Ovary (tissue), 3 donors: ENCODE measurements around the gene DHCR24.
"Not testable (repeated sequence)": the region's sequence is repeated elsewhere in the genome, so short reads cannot be mapped to it uniquely, and the experiment has no call there.

Source experiments
- POLR2A ChIP-seq: fragments of 450-650 bp; IDR thresholded peaks from one replicate; pipeline ENCODE4 v1.6.1; 2017; ENCODE audit warnings: antibody characterized with exemption, mild to moderate bottlenecking, moderate library complexity
- TF ChIP-seq, protein P1 (sequence below), 3 donors: fragments of 450-650 bp in 2 of 3; fragments of 200-600 bp in 1 of 3; IDR thresholded peaks; one replicate each; pipeline versions ENCODE4 v1.5.1 to v1.8.0; 2016 to 2022; ENCODE audit warnings: antibody characterized with exemption in 3 of 3, mild to moderate bottlenecking in 1 of 3
- donor health status: DM: no; HTN: no; CAD: no.

DNA sequence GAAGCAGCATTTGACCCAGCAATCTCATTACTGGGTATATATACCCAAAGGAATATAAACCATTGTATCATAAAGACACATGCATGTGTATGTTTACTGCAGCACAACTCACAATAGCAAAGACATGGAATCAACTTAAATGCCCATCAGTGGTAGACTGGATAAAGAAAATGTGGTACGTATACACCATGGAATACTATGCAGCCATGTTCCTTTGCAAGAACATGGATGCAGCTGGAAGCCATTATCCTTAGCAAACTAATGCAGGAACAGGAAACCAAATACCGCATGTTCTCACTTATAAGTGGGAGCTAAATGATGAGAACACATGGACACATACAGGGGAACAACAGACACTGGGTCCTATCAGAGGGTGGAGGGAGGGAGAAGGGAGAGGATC lies 5.4 kb downstream of the DHCR24 start:
- TF ChIP-seq, protein P1, sequence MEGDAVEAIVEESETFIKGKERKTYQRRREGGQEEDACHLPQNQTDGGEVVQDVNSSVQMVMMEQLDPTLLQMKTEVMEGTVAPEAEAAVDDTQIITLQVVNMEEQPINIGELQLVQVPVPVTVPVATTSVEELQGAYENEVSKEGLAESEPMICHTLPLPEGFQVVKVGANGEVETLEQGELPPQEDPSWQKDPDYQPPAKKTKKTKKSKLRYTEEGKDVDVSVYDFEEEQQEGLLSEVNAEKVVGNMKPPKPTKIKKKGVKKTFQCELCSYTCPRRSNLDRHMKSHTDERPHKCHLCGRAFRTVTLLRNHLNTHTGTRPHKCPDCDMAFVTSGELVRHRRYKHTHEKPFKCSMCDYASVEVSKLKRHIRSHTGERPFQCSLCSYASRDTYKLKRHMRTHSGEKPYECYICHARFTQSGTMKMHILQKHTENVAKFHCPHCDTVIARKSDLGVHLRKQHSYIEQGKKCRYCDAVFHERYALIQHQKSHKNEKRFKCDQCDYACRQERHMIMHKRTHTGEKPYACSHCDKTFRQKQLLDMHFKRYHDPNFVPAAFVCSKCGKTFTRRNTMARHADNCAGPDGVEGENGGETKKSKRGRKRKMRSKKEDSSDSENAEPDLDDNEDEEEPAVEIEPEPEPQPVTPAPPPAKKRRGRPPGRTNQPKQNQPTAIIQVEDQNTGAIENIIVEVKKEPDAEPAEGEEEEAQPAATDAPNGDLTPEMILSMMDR (IDR thresholded peaks at IDR 0.05), result not testable (repeated sequence)
- TF ChIP-seq POLR2A, result not testable (repeated sequence)
